ENCODE measurements around the gene CHN1.

- no peak for TF ChIP-seq POLR2AphosphoS5 (IDR thresholded peaks at IDR 0.05; ENCODE audit: low read depth, low read length)
- TF ChIP-seq PAX5 (IDR thresholded peaks at IDR 0.05; ENCODE audit: insufficient read depth, low read length, severe bottlenecking) = no peak
- no peak for TF ChIP-seq POLR2A (IDR thresholded peaks at IDR 0.05; ENCODE audit: low read depth, low read length)
- TF ChIP-seq TAF1 (IDR thresholded peaks at IDR 0.05; ENCODE audit: low read depth, low read length) = no peak
Observed at GRCh38 chr2:174842496-174842895, 162.7 kb downstream of the CHN1 start.

All from GM12891 (cell line).